Adrenal gland (tissue), 12 donors: ENCODE results near the gene ENO1. TPM values are rescaled to one million over a fixed set of nuclear protein-coding genes. Genes with fewer than 3 reads are reported as not detected.

Experiments
- DNase-seq, 7 donors: peaks; one replicate each; pipeline ENCODE4 v3.0.0-alpha.2; 2019 to 2020
- H3K27ac ChIP-seq, 5 donors: fragments of 200-600 bp; sonication (generic) in 4 of 5; 1 replicate in 3 of 5; 2 replicates in 2 of 5; pipeline versions ENCODE4 v1.5.1 to v1.8.0; 2016 to 2020; ENCODE audit warnings: mild to moderate bottlenecking in 1 of 5
- H3K27me3 ChIP-seq: fragments of 200-600 bp; 2 replicates; pipeline ENCODE4 v1.8.0; 2021
- H3K36me3 ChIP-seq, 2 donors: fragments of 200-600 bp; replicated peaks in 1 of 2; 1 replicate in 1 of 2; 2 replicates in 1 of 2; pipeline versions ENCODE4 v1.5.1 to v1.8.0; 2018 to 2022
- H3K4me1 ChIP-seq, 2 donors: fragments of 200-600 bp; replicated peaks in 1 of 2; 1 replicate in 1 of 2; 2 replicates in 1 of 2; pipeline versions ENCODE4 v1.5.1 to v1.8.0; 2018 to 2021
- H3K4me3 ChIP-seq, 4 donors: fragments of 200-600 bp; sonication (generic) in 3 of 4; one replicate each; pipeline ENCODE4 v1.5.1; 2016 to 2018
- H3K9me3 ChIP-seq, 3 donors: fragments of 200-600 bp; sonication (generic) in 1 of 3; replicated peaks in 1 of 3; 1 replicate in 2 of 3; 2 replicates in 1 of 3; pipeline versions ENCODE4 v1.5.1 to v1.8.0; 2016 to 2021
- CTCF ChIP-seq, 6 experiments: fragments of 450-650 bp in 4 of 6; fragments of 200-600 bp in 2 of 6; sonication (generic) in 1 of 6; IDR thresholded peaks; 1 replicate in 5 of 6; 2 replicates in 1 of 6; pipeline versions ENCODE4 v1.5.1 to v1.8.0; 2016 to 2021; ENCODE audit warnings: antibody characterized with exemption in 6 of 6, mild to moderate bottlenecking in 2 of 6, moderate library complexity in 1 of 6
- POLR2A ChIP-seq, 2 donors: fragments of 450-650 bp; IDR thresholded peaks; one replicate each; pipeline ENCODE4 v1.6.1; 2017; ENCODE audit warnings: antibody characterized with exemption in 2 of 2, mild to moderate bottlenecking in 2 of 2, moderate library complexity in 1 of 2
- WGBS, 4 donors: extraction: QIAGEN DNeasy Blood & Tissue Kit in 2 of 4; methylation state at CpG; one replicate each; pipeline versions ENCODE4 v1.1.5 to v1.1.7; 2013 to 2017; 5-methylcytosine and 5-hydroxymethylcytosine counted together
- intact Hi-C, 2 donors: fragments of 100-400 bp; cut with DNase I; formaldehyde crosslinking; loops; one replicate each; pipeline versions ENCODE4 v1.14.1 to v1.15.0; 2022 to 2023
- polyA plus RNA-seq, 3 donors: library from polyadenylated mRNA; stranded (reverse); fragments of 200-250 nt in 2 of 3; fragments of 350-450 nt in 1 of 3; fragmentation: Illumina TruSeq in 1 of 3; extraction: RNeasy Lipid Tissue Mini Kit (QIAGEN cat#74804) in 1 of 3; gene quantifications; one replicate each; pipeline ENCODE4 v1.2.3, GENCODE V29; 2013 to 2014
- total RNA-seq, 9 donors: library from RNA; depleted of rRNA in 4 of 9; stranded (reverse); fragments of >200 nt in 4 of 9; fragments of 120-200 nt in 1 of 9; fragmentation: NEBNext Ultra II Directional in 1 of 9; extraction: Animal tissue kit (Norgen Biotek cat#: 25700) in 1 of 9; gene quantifications; one replicate each; pipeline versions ENCODE4 v1.1.0 to v1.2.4, GENCODE V29; 2013 to 2023
- donor health status: healthy with polysubstance abuse.
- donor health status: Bipolar disorder and iron deficiency.
- donor health status: DM: yes; HTN: yes; CAD: no.
- donor health status: DM: no; HTN: no; CAD: no.
- donor health status: DM: no; HTN: no; CAD: no.
- donor health status: DM: yes; HTN: yes; CAD: no.

The ENO1 gene
- total and polyA plus RNA-seq, 12 donors = 142 to 819 (median 581) TPM

GRCh38 chr1:8858112-8858668 lies 20.3 kb downstream of the ENO1 start:
- Histone ChIP-seq H3K4me3 (no peak overlapping the region), H3K4me1 (peaks cover 12 to 30% of the 10 kb centered on the region in 2 donors), H3K27ac (peak overlapping the region in 2 of 5 donors; percentile 34 to 41), H3K9me3 (no peaks in the 10 kb centered on the region), H3K27me3 (no peaks in the 10 kb centered on the region), H3K36me3 (peaks cover 0 to 52% of the 10 kb centered on the region in 2 donors)
- WGBS, 4 donors = 7 to 46% (median 21%) methylated on average over 1 to 2 of the region's 2 CpGs
- DNase-seq = peak in 3 of 7 donors; percentile 42 to 53 (median 43)
- TF ChIP-seq CTCF (IDR thresholded peaks at IDR 0.05) (no peak), POLR2A (IDR thresholded peaks at IDR 0.05) (no peak)
- intact Hi-C loops = no loop called here

DNA sequence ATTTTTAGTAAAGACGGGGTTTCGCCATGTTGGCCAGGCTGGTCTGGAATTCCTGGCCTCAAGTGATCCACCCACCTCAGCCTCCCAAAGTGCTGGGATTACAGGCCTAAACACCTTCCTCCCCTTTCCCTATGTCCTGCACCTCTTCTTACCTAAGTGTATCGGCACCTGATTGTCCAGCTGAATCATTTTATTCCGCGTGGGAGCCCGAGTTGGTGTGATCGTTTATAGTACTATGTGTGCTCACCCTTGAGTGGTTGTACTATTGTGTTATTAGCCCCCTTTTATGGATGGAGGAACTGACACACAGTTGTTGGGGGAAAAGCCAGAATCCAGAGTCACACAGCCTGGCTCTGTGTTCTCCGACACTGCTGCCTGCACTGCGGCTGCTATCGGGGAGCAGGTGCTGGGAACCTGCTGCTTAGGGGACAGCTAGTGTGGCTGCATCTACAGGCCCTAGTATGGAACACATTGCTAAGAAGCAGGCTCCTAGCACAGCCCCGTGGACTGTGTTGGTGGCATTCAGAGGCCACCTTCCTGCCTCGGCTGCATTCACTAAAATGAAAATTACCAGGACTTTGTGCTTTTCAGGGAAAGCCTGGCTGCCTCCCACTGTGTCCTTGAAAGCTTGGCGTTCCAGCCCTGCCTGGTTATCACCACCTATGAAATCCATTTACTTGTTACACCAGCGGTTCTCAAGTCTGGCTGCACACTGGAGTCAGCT lies 21.6 kb downstream of the ENO1 start:
- intact Hi-C loops = no loop called here
- WGBS, 4 donors = 72 to 81% (median 80%) methylated on average over 14 of the region's 14 CpGs
- no peak for TF ChIP-seq CTCF (IDR thresholded peaks at IDR 0.05)
- TF ChIP-seq POLR2A (IDR thresholded peaks at IDR 0.05) = peak in 1 of 2 donors; percentile 15
- peak in 4 of 7 donors; percentile 48 to 69 (median 53) for DNase-seq
- Histone ChIP-seq H3K4me3 (no peak overlapping the region), H3K27ac (peak overlapping the region in 1 of 5 donors; percentile 1), H3K9me3 (no peaks in the 10 kb centered on the region), H3K36me3 (peaks cover 0 to 39% of the 10 kb centered on the region in 2 donors), H3K27me3 (no peaks in the 10 kb centered on the region), H3K4me1 (peaks cover 12 to 30% of the 10 kb centered on the region in 2 donors)

DNA sequence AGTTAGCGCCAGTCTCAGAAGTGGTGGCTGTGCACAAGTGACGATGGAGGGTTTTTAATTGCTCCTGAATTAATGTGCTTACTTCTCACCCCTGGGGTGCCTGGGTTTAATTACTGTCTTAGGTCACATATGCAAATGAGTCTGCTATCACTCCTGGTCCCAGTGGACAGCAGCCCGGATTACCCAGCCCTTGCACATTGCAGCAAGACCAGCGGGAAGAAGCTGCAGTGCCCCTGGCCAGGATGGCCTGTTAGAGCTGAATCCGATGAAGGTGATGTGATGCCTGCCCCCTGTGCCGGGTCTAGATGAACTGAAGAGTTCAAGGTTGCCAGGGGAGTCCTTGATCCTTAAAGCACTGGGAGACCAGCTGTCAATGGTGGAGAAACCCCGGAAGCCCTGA lies 24.2 kb downstream of the ENO1 start:
- TF ChIP-seq CTCF (IDR thresholded peaks at IDR 0.05) (no peak), POLR2A (IDR thresholded peaks at IDR 0.05) (no peak)
- Histone ChIP-seq H3K4me3 (no peak overlapping the region), H3K4me1 (peaks cover 12 to 25% of the 10 kb centered on the region in 2 donors), H3K27ac (no peak overlapping the region), H3K27me3 (no peaks in the 10 kb centered on the region), H3K36me3 (peaks cover 0 to 14% of the 10 kb centered on the region in 2 donors), H3K9me3 (no peaks in the 10 kb centered on the region)
- no peak for DNase-seq
- intact Hi-C loops = no loop called here
- WGBS, 4 donors = 79 to 88% (median 82%) methylated on average over 5 to 7 of the region's 7 CpGs

- Histone ChIP-seq H3K4me1 (peaks cover 0 to 4% of the 10 kb centered on the region in 2 donors), H3K4me3 (no peak overlapping the region), H3K27ac (no peak overlapping the region), H3K36me3 (no peaks in the 10 kb centered on the region), H3K27me3 (no peaks in the 10 kb centered on the region), H3K9me3 (no peaks in the 10 kb centered on the region)
- DNase-seq = no peak
- TF ChIP-seq POLR2A (IDR thresholded peaks at IDR 0.05) (no peak), CTCF (IDR thresholded peaks at IDR 0.05) (no peak)
- intact Hi-C loops = no loop called here
- 90 to 100% (median 96%) methylated on average over 5 of the region's 5 CpGs for WGBS, 4 donors
Measured at GRCh38 chr1:8851060-8851459, 27.4 kb downstream of the ENO1 start.
